Vagina (tissue), 2 donors: ENCODE measurements around the gene SLC25A51. TPM values are rescaled to one million over a fixed set of nuclear protein-coding genes. Genes with fewer than 3 reads are reported as not detected.

Experiments used
- DNase-seq, 2 donors: peaks; one replicate each; pipeline ENCODE4 v3.0.0-alpha.2; 2017; ENCODE audit errors: extremely low spot score in 2 of 2
- H3K27ac ChIP-seq: fragments of 200-600 bp; sonication (generic); one replicate; pipeline ENCODE4 v1.5.1; 2019
- H3K27me3 ChIP-seq: fragments of 200-600 bp; sonication (generic); one replicate; pipeline ENCODE4 v1.5.1; 2019
- H3K36me3 ChIP-seq, 2 donors: fragments of 200-600 bp; sonication (generic); one replicate each; pipeline ENCODE4 v1.5.1; 2017 to 2019
- H3K4me1 ChIP-seq: fragments of 200-600 bp; sonication (generic); one replicate; pipeline ENCODE4 v1.5.1; 2019
- H3K4me3 ChIP-seq, 2 donors: fragments of 200-600 bp; sonication (generic); 1 replicate in 1 of 2; 2 replicates in 1 of 2; pipeline ENCODE4 v1.5.1; 2016 to 2019
- H3K9me3 ChIP-seq: fragments of 200-600 bp; sonication (generic); one replicate; pipeline ENCODE4 v1.5.1; 2019
- CTCF ChIP-seq, 3 experiments: fragments of 450-650 bp in 2 of 3; fragments of 200-600 bp in 1 of 3; sonication (generic) in 1 of 3; IDR thresholded peaks; one replicate each; pipeline ENCODE4 v1.5.1; 2017 to 2019; ENCODE audit warnings: antibody characterized with exemption in 3 of 3, mild to moderate bottlenecking in 2 of 3, moderate library complexity in 2 of 3
- POLR2A ChIP-seq, 2 donors: fragments of 450-650 bp; IDR thresholded peaks; one replicate each; pipeline ENCODE4 v1.6.1; 2017; ENCODE audit warnings: antibody characterized with exemption in 2 of 2, mild to moderate bottlenecking in 2 of 2, moderate library complexity in 2 of 2
- POLR2AphosphoS5 ChIP-seq, 2 donors: sonication (generic); formaldehyde crosslinking; IDR thresholded peaks; one replicate each; pipeline ENCODE4 v1.9.0; 2017; ENCODE audit warnings: antibody characterized with exemption in 2 of 2, mild to moderate bottlenecking in 2 of 2, low read depth in 1 of 2; ENCODE audit not compliant: insufficient read depth in 1 of 2
- intact Hi-C: fragments of 100-400 bp; cut with DNase I; formaldehyde crosslinking; loops from one replicate; pipeline ENCODE4 v1.15.1; 2023
- total RNA-seq: library from RNA; depleted of rRNA; stranded (reverse); fragments of >200 nt; gene quantifications from one replicate; pipeline ENCODE4 v1.2.3, GENCODE V29; 2016

SLC25A51 gene
- total RNA-seq, 1 donor from 2014 or later: 26.0 TPM

GRCh38 chr9:37909326-37909725, 5.4 kb upstream of the SLC25A51 start:
- DNase-seq: peak; percentile 40 to 60
- intact Hi-C loops: loop anchor here (10.0 kb wide), 2 partner anchors 125 to 505 kb away; partner anchors contain the start of gene EXOSC3
- H3K27ac ChIP-seq: no peak overlapping the region

GRCh38 chr9:37908698-37909186, 4.8 kb upstream of the SLC25A51 start:
- TF ChIP-seq POLR2A (IDR thresholded peaks at IDR 0.05) (no peak), CTCF (IDR thresholded peaks at IDR 0.05) (no peak), POLR2AphosphoS5 (IDR thresholded peaks at IDR 0.05; ENCODE audit: insufficient read depth in 1 of 2, low read depth in 1 of 2) (no peak)
- Histone ChIP-seq H3K27me3 (no peaks in the 10 kb centered on the region), H3K4me3 (no peak overlapping the region), H3K36me3 (no peaks in the 10 kb centered on the region), H3K27ac (no peak overlapping the region), H3K4me1 (peaks cover 13% of the 10 kb centered on the region), H3K9me3 (no peaks in the 10 kb centered on the region)
- intact Hi-C loops: loop anchor here (10.0 kb wide), 2 partner anchors 124 to 506 kb away; partner anchors contain the start of gene EXOSC3
- DNase-seq: peak; percentile 22 to 72

More at GRCh38 chr9:37909326-37909725, 5.4 kb upstream of the SLC25A51 start:
- H3K4me3 ChIP-seq: no peak overlapping the region
- H3K9me3 ChIP-seq: no peaks in the 10 kb centered on the region
- H3K36me3 ChIP-seq: no peaks in the 10 kb centered on the region
- no peak for TF ChIP-seq POLR2A (IDR thresholded peaks at IDR 0.05)
- no peak for TF ChIP-seq POLR2AphosphoS5 (IDR thresholded peaks at IDR 0.05; ENCODE audit: insufficient read depth in 1 of 2, low read depth in 1 of 2)
- no peak for TF ChIP-seq CTCF (IDR thresholded peaks at IDR 0.05)
- H3K4me1 ChIP-seq: peaks cover 13% of the 10 kb centered on the region
- no peaks in the 10 kb centered on the region for H3K27me3 ChIP-seq

DNA sequence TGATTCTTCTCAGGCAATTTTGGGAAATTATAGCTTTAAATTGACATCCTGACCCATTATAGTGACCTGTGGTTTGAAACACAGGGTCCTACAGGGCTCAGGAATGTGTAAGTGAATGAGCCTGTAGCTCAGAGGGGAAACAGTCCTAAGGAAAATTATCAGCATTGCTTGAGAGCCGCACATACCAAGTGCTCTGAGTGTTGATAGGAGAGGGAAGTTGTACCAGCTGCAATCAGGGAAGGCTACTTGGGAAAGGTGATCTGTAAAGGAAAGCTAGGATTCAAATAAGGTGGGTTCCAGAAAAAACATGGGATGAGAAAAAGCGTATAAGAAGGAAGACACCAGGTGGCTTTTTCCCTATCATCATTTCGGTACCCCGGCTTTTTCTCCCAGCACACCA, 4.4 kb upstream of the SLC25A51 start:
- Histone ChIP-seq H3K4me1 (peaks cover 12% of the 10 kb centered on the region), H3K9me3 (no peaks in the 10 kb centered on the region), H3K27me3 (no peaks in the 10 kb centered on the region), H3K36me3 (no peaks in the 10 kb centered on the region), H3K4me3 (no peak overlapping the region), H3K27ac (no peak overlapping the region)
- intact Hi-C loops: loop anchor here (10.0 kb wide), 2 partner anchors 123 to 507 kb away; partner anchors contain the start of gene EXOSC3
- peak in 1 of 2 donors; percentile 6 for DNase-seq
- TF ChIP-seq CTCF (IDR thresholded peaks at IDR 0.05): no peak
- TF ChIP-seq POLR2AphosphoS5 (IDR thresholded peaks at IDR 0.05; ENCODE audit: insufficient read depth in 1 of 2, low read depth in 1 of 2): no peak
- no peak for TF ChIP-seq POLR2A (IDR thresholded peaks at IDR 0.05)

GRCh38 chr9:37906312-37907239, 2.6 kb upstream of the SLC25A51 start:
- Histone ChIP-seq H3K27ac (no peak overlapping the region), H3K4me3 (no peak overlapping the region), H3K36me3 (no peaks in the 10 kb centered on the region), H3K27me3 (no peaks in the 10 kb centered on the region), H3K4me1 (peaks cover 27% of the 10 kb centered on the region), H3K9me3 (no peaks in the 10 kb centered on the region)
- peak in 1 of 2 donors; percentile 65 for DNase-seq
- intact Hi-C loops: loop anchor here (10.0 kb wide), 2 partner anchors 122 to 508 kb away; partner anchors contain the start of gene EXOSC3
- TF ChIP-seq POLR2A (IDR thresholded peaks at IDR 0.05): no peak
- TF ChIP-seq POLR2AphosphoS5 (IDR thresholded peaks at IDR 0.05; ENCODE audit: insufficient read depth in 1 of 2, low read depth in 1 of 2): no peak
- TF ChIP-seq CTCF (IDR thresholded peaks at IDR 0.05): no peak
